GM12872 (cell line): ENCODE results near the gene FAXDC2.

Experiments
- TF ChIP-seq, protein P1 (sequence below): IDR thresholded peaks from 3 replicates; pipeline ENCODE4 v1.5.1; 2011; ENCODE audit warnings: low read depth, mild to moderate bottlenecking, low read length, moderate library complexity; ENCODE audit not compliant: insufficient read depth

The FAXDC2 gene

GRCh38 chr5:154788212-154788611 lies 62.2 kb downstream of the FAXDC2 start:
- TF ChIP-seq, protein P1, sequence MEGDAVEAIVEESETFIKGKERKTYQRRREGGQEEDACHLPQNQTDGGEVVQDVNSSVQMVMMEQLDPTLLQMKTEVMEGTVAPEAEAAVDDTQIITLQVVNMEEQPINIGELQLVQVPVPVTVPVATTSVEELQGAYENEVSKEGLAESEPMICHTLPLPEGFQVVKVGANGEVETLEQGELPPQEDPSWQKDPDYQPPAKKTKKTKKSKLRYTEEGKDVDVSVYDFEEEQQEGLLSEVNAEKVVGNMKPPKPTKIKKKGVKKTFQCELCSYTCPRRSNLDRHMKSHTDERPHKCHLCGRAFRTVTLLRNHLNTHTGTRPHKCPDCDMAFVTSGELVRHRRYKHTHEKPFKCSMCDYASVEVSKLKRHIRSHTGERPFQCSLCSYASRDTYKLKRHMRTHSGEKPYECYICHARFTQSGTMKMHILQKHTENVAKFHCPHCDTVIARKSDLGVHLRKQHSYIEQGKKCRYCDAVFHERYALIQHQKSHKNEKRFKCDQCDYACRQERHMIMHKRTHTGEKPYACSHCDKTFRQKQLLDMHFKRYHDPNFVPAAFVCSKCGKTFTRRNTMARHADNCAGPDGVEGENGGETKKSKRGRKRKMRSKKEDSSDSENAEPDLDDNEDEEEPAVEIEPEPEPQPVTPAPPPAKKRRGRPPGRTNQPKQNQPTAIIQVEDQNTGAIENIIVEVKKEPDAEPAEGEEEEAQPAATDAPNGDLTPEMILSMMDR: no peak

GRCh38 chr5:154786414-154786813 lies 64.0 kb downstream of the FAXDC2 start:
- TF ChIP-seq, protein P1: no peak

- TF ChIP-seq, protein P1: no peak
Observed at GRCh38 chr5:154784856-154785255, 65.5 kb downstream of the FAXDC2 start.

DNA sequence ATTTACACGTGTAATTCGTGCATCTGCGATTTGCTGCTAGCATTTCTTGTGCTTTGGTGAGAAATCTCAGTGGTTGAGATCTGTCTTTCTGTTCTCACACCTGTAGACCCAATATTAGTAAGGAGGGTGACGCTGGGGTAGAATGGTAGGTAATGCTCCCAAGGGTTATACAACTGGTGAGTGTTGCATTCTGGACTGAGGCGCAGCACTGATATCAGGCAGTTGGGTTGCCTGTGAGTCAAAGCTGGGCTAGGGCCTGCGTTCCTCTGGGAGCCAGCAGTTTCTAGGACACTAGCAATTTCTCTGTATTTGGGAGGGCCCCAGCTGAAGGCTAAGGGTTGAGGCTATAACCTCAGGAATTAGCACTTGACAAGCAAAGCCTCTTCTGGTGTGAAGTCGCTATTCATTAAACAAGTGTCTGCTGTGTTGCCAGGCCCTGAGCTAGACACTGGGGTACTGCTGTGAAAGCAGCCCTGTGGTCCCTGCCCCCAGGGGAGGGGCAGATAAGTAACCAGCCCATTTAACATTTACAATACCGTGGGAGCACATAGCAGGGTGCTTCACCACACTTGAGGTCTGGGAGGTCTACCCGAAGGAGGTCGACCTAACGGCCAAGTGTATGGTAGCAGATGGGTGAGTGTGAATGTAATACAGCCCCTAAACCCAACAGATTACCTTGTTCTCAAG lies 66.5 kb downstream of the FAXDC2 start:
- TF ChIP-seq, protein P1: no peak

- TF ChIP-seq, protein P1: no peak
Observed at GRCh38 chr5:154782812-154783592, 67.4 kb downstream of the FAXDC2 start.

GRCh38 chr5:154782326-154782725 lies 68.1 kb downstream of the FAXDC2 start:
- TF ChIP-seq, protein P1: no peak

GRCh38 chr5:154780128-154780527 lies 70.3 kb downstream of the FAXDC2 start:
- TF ChIP-seq, protein P1: no peak
